Left ventricle myocardium inferior (tissue), 1 donor: ENCODE measurements around the gene CMKLR1. TPM values are rescaled to one million over a fixed set of nuclear protein-coding genes. Genes with fewer than 3 reads are reported as not detected.

ENCODE experiments used
- DNase-seq: peaks from one replicate; pipeline ENCODE4 v3.0.0-alpha.2; 2020
- H3K27ac ChIP-seq: fragments of 200-600 bp; replicated peaks from 2 replicates; pipeline ENCODE4 v1.8.0; 2021
- H3K27me3 ChIP-seq: fragments of 200-600 bp; 2 replicates; pipeline ENCODE4 v1.8.0; 2021; ENCODE audit warnings: low read depth
- H3K36me3 ChIP-seq: fragments of 200-600 bp; 2 replicates; pipeline ENCODE4 v1.8.0; 2021
- H3K4me1 ChIP-seq: fragments of 200-600 bp; 2 replicates; pipeline ENCODE4 v1.8.0; 2021
- H3K4me3 ChIP-seq: fragments of 200-600 bp; 2 replicates; pipeline ENCODE4 v1.8.0; 2021; ENCODE audit warnings: mild to moderate bottlenecking, moderate library complexity
- H3K9me3 ChIP-seq: fragments of 200-600 bp; replicated peaks from 2 replicates; pipeline ENCODE4 v1.8.0; 2021
- CTCF ChIP-seq: fragments of 200-600 bp; IDR thresholded peaks from 2 replicates; pipeline ENCODE4 v1.8.0; 2021; ENCODE audit warnings: antibody characterized with exemption, mild to moderate bottlenecking, borderline replicate concordance
- intact Hi-C: fragments of 100-400 bp; cut with micrococcal nuclease; formaldehyde crosslinking; loops from one replicate; pipeline ENCODE4 v1.11.0; 2022
- total RNA-seq: library from RNA; stranded (reverse); fragmentation: NEBNext Ultra II Directional; extraction: Animal tissue kit (Norgen Biotek cat#: 25700); gene quantifications from one replicate; pipeline ENCODE4 v1.2.1, GENCODE V29; 2021
- donor health status: DM: no; HTN: yes; CAD: no; lungs with severe emphysema.

CMKLR1 gene
- total RNA-seq, 1 donor from 2014 or later = 5.7 TPM

GRCh38 chr12:108308395-108309085, 30.6 kb downstream of the CMKLR1 start:
- Histone ChIP-seq H3K27ac (peak overlapping the region; percentile 32), H3K4me1 (peaks cover 90% of the 10 kb centered on the region), H3K36me3 (no peaks in the 10 kb centered on the region), H3K27me3 (no peaks in the 10 kb centered on the region), H3K4me3 (no peak overlapping the region), H3K9me3 (no peaks in the 10 kb centered on the region)
- no peak for TF ChIP-seq CTCF
- DNase-seq = no peak
- intact Hi-C loops = no loop called here

- TF ChIP-seq CTCF = no peak
- no peak overlapping the region for H3K4me3 ChIP-seq
- peaks cover 88% of the 10 kb centered on the region for H3K4me1 ChIP-seq
- H3K27me3 ChIP-seq = no peaks in the 10 kb centered on the region
- peak overlapping the region; percentile 92 for H3K27ac ChIP-seq
- no peak for DNase-seq
- intact Hi-C loops = no loop called here
- H3K9me3 ChIP-seq = no peaks in the 10 kb centered on the region
- H3K36me3 ChIP-seq = no peaks in the 10 kb centered on the region
Measured at GRCh38 chr12:108307006-108307405, 32.1 kb downstream of the CMKLR1 start.

GRCh38 chr12:108306506-108306905, 32.6 kb downstream of the CMKLR1 start:
- no peak for TF ChIP-seq CTCF
- Histone ChIP-seq H3K27ac (peak overlapping the region; percentile 92), H3K36me3 (no peaks in the 10 kb centered on the region), H3K4me3 (no peak overlapping the region), H3K9me3 (no peaks in the 10 kb centered on the region), H3K4me1 (peaks cover 88% of the 10 kb centered on the region), H3K27me3 (no peaks in the 10 kb centered on the region)
- DNase-seq = no peak
- intact Hi-C loops = no loop called here

- DNase-seq = no peak
- Histone ChIP-seq H3K4me1 (peaks cover 90% of the 10 kb centered on the region), H3K27me3 (no peaks in the 10 kb centered on the region), H3K36me3 (no peaks in the 10 kb centered on the region), H3K4me3 (peak overlapping the region; percentile 45), H3K9me3 (no peaks in the 10 kb centered on the region), H3K27ac (peak overlapping the region; percentile 92)
- intact Hi-C loops = no loop called here
- TF ChIP-seq CTCF = no peak
Measured at GRCh38 chr12:108305991-108306501, 33.1 kb downstream of the CMKLR1 start.

- intact Hi-C loops = no loop called here
- Histone ChIP-seq H3K9me3 (no peaks in the 10 kb centered on the region), H3K27me3 (no peaks in the 10 kb centered on the region), H3K27ac (peak overlapping the region; percentile 92), H3K4me1 (peaks cover 89% of the 10 kb centered on the region), H3K36me3 (no peaks in the 10 kb centered on the region), H3K4me3 (peak overlapping the region; percentile 45)
- DNase-seq = peak; percentile 92
- TF ChIP-seq CTCF = no peak
Measured at GRCh38 chr12:108305520-108305919, 33.6 kb downstream of the CMKLR1 start.
